HepG2 (cell line): ENCODE results near the gene NEURL2. TPM values are rescaled to one million over a fixed set of nuclear protein-coding genes. Genes with fewer than 3 reads are reported as not detected.

Source experiments
- FOSL2 ChIP-seq: sonication (generic); formaldehyde crosslinking; IDR thresholded peaks from 2 replicates; pipeline ENCODE4 v1.4.0; 2020; ENCODE audit warnings: missing genetic modification reagents
- HNRNPH1 ChIP-seq: fragments of 200-400 bp; formaldehyde crosslinking; optimal IDR thresholded peaks from 2 replicates; pipeline ENCODE3; 2017; ENCODE audit warnings: mild to moderate bottlenecking, low read depth, low read length
- MAF1 ChIP-seq: sonication (generic); formaldehyde crosslinking; IDR thresholded peaks from 2 replicates; pipeline ENCODE4 v1.5.0; 2020; ENCODE audit warnings: missing genetic modification reagents, borderline replicate concordance
- MAZ ChIP-seq, 2 experiments: sonication (generic) in 1 of 2; formaldehyde crosslinking in 1 of 2; IDR thresholded peaks; 2 replicates each; pipeline versions ENCODE4 v1.5.0 to v1.6.1; 2012 to 2020; ENCODE audit warnings: low read depth in 2 of 2, mild to moderate bottlenecking in 2 of 2, borderline replicate concordance in 1 of 2, improper control_type of control experiment in 1 of 2, low read length in 1 of 2, missing genetic modification reagents in 1 of 2, moderate library complexity in 1 of 2
- MBD4 ChIP-seq: IDR thresholded peaks from 2 replicates; pipeline ENCODE4 v1.6.1; 2012; ENCODE audit warnings: low read length, inconsistent platforms, borderline replicate concordance
- NFE2 ChIP-seq: sonication (generic); formaldehyde crosslinking; IDR thresholded peaks from 2 replicates; pipeline ENCODE4 v1.4.0; 2020; ENCODE audit warnings: missing genetic modification reagents
- NFYC ChIP-seq: IDR thresholded peaks from 2 replicates; pipeline ENCODE4 v1.6.1; 2016; ENCODE audit warnings: missing genetic modification reagents, missing compliant biosample characterization
- NR2F2 ChIP-seq: IDR thresholded peaks from 2 replicates; pipeline ENCODE4 v1.6.1; 2012; ENCODE audit warnings: low read depth, inconsistent platforms, borderline replicate concordance
- PAX8 ChIP-seq: sonication (generic); formaldehyde crosslinking; IDR thresholded peaks from 2 replicates; pipeline ENCODE4 v1.8.0; 2022; ENCODE audit warnings: mild to moderate bottlenecking, missing genetic modification reagents, borderline replicate concordance
- PCBP2 ChIP-seq: fragments of 200-400 bp; formaldehyde crosslinking; optimal IDR thresholded peaks from 2 replicates; pipeline ENCODE3; 2018; ENCODE audit warnings: low read length, low read depth; ENCODE audit not compliant: poor library complexity, severe bottlenecking
- PHF8 ChIP-seq: sonication (generic); formaldehyde crosslinking; IDR thresholded peaks from 2 replicates; pipeline ENCODE4 v1.5.0; 2020; ENCODE audit warnings: missing genetic modification reagents
- RBM39 ChIP-seq: fragments of 200-400 bp; formaldehyde crosslinking; IDR thresholded peaks from one replicate; pipeline ENCODE4 v1.6.1; 2018; ENCODE audit warnings: antibody characterized with exemption, mild to moderate bottlenecking, low read depth, low read length; ENCODE audit not compliant: poor library complexity, severe bottlenecking
- SAP130 ChIP-seq: IDR thresholded peaks from 2 replicates; pipeline ENCODE4 v1.6.1; 2016; ENCODE audit warnings: low read depth
- SRSF1 ChIP-seq: fragments of 200-400 bp; formaldehyde crosslinking; optimal IDR thresholded peaks from 2 replicates; pipeline ENCODE3; 2017; ENCODE audit warnings: mild to moderate bottlenecking, low read depth, low read length, moderate library complexity
- ZNF598 ChIP-seq: sonication (generic); formaldehyde crosslinking; IDR thresholded peaks from 2 replicates; pipeline ENCODE4 v1.5.1; 2020; ENCODE audit warnings: mild to moderate bottlenecking, missing genetic modification reagents, borderline replicate concordance
- ZNF644 ChIP-seq: IDR thresholded peaks from 2 replicates; pipeline ENCODE4 v1.6.1; 2016; ENCODE audit warnings: low read depth
- ZNF749 ChIP-seq: sonication (generic); formaldehyde crosslinking; IDR thresholded peaks from 2 replicates; pipeline ENCODE4 v1.8.0; 2022; ENCODE audit warnings: mild to moderate bottlenecking, missing genetic modification reagents, moderate library complexity, borderline replicate concordance
- ZNF773 ChIP-seq: sonication (generic); formaldehyde crosslinking; IDR thresholded peaks from 2 replicates; pipeline ENCODE4 v1.4.0; 2020; ENCODE audit warnings: missing genetic modification reagents, borderline replicate concordance
- ZNF775 ChIP-seq: sonication (generic); formaldehyde crosslinking; IDR thresholded peaks from 2 replicates; pipeline ENCODE4 v1.4.0; 2020; ENCODE audit warnings: missing genetic modification reagents, mild to moderate bottlenecking, moderate library complexity, borderline replicate concordance
- ZNF777 ChIP-seq: sonication (generic); formaldehyde crosslinking; IDR thresholded peaks from 2 replicates; pipeline ENCODE4 v1.4.0; 2020; ENCODE audit warnings: missing genetic modification reagents
- ZNF788 ChIP-seq: sonication (generic); formaldehyde crosslinking; IDR thresholded peaks from 2 replicates; pipeline ENCODE4 v1.5.0; 2020; ENCODE audit warnings: mild to moderate bottlenecking, missing genetic modification reagents, borderline replicate concordance
- polyA plus RNA-seq, 8 experiments: library from polyadenylated mRNA; depleted of rRNA in 3 of 8; stranded (reverse) in 7 of 8; unstranded in 1 of 8; fragments of >200 nt; fragmentation: Illumina TruSeq in 4 of 8; extraction: Trizol in 4 of 8; gene quantifications; 2 replicates each; pipeline versions ENCODE4 v1.2.1 to v1.2.3, GENCODE V29; 2011 to 2016; ENCODE audit warnings: low read depth in 4 of 8, missing spikeins in 1 of 8, mixed read lengths in 1 of 8; ENCODE audit not compliant: insufficient read depth in 1 of 8
- total RNA-seq, 5 experiments: library from RNA; depleted of rRNA; stranded (reverse); fragments of >200 nt; fragmentation: Illumina TruSeq; extraction: Trizol; gene quantifications; 2 replicates each; pipeline ENCODE4 v1.2.3, GENCODE V29; 2016; ENCODE audit warnings: low read depth in 1 of 5
- TF ChIP-seq, protein P1 (sequence below): conservative IDR thresholded peaks from 2 replicates; pipeline ENCODE4 v1.6.1; 2018; ENCODE audit warnings: missing genetic modification reagents
- TF ChIP-seq, protein P2 (sequence below): sonication (generic); formaldehyde crosslinking; IDR thresholded peaks from 2 replicates; pipeline ENCODE4 v1.8.0; 2022; ENCODE audit warnings: low read depth, missing genetic modification reagents
- TF ChIP-seq, protein P3 (sequence below): sonication (generic); formaldehyde crosslinking; IDR thresholded peaks from 2 replicates; pipeline ENCODE4 v1.4.0; 2020; ENCODE audit warnings: missing genetic modification reagents
- TF ChIP-seq, protein P4 (sequence below): sonication (generic); formaldehyde crosslinking; IDR thresholded peaks from 2 replicates; pipeline ENCODE4 v1.9.0; 2021; ENCODE audit warnings: missing genetic modification reagents, borderline replicate concordance

NEURL2 gene
- total and polyA plus RNA-seq, 2 of the 13 experiments (the other 11 are each of a cell fraction or from before 2014, with no cell fraction given), result 7.2 to 9.7 TPM

DNA sequence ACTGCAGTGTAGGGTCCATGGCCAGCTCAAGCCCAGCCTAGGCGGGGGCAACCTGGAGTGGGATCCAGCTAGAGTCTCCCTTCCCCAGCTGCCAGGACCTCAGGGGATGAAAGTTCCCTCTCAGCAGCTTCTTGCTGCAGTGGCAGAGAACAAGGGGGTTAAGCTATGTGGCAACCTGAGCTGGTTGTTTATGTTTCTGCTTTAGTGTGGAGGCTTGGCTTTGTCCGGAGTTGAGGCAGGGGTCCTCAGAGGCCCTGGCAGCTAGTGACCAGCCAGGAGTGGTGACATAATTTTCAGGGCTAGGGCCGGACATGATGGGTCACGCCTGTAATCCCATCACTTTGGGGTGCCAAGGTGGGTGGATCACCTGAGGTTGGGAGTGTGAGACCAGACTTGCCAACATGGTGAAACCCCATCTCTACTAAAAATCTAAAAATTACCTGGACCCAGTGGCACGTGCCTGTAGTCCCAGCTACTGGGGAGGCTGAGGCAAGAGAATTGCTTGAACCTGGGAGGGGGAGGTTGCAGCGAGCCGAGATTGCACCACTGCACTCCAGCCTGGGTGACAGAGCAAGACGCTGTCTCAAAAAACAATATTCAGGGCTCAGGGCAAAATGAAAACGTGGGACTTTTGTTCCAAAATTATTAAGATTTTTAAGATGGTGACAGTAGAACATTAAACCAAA, 35.0 kb upstream of the NEURL2 start (continued):
- TF ChIP-seq SRSF1 (no peak), FOSL2 (CRISPR knock-in tag) (no peak; the same call in 1 of the 2 replicates), NR2F2 (no peak), PAX8 (CRISPR knock-in tag) (no peak), ZNF644 (CRISPR knock-in tag) (no peak), MAZ (IDR thresholded peaks at IDR 0.05; ENCODE audit: borderline replicate concordance, low read depth, low read length) (no peak), MAZ (CRISPR knock-in tag; IDR thresholded peaks at IDR 0.05; ENCODE audit: low read depth) (no peak), ZNF777 (CRISPR knock-in tag) (no peak), PHF8 (CRISPR knock-in tag) (no peak), ZNF775 (CRISPR knock-in tag) (no peak), RBM39 (no peak), MAF1 (CRISPR knock-in tag) (no peak), ZNF788 (CRISPR knock-in tag) (peak; percentile 18; the same call in 1 of the 2 replicates), MBD4 (no peak), NFYC (CRISPR knock-in tag) (no peak), HNRNPH1 (no peak), ZNF773 (CRISPR knock-in tag) (no peak), PCBP2 (no peak), ZNF749 (CRISPR knock-in tag) (no peak), SAP130 (CRISPR knock-in tag) (no peak; the same call in 1 of the 2 replicates), ZNF598 (CRISPR knock-in tag) (peak; percentile 18; the same call in 1 of the 2 replicates), NFE2 (CRISPR knock-in tag) (no peak)
- TF ChIP-seq, protein P1, sequence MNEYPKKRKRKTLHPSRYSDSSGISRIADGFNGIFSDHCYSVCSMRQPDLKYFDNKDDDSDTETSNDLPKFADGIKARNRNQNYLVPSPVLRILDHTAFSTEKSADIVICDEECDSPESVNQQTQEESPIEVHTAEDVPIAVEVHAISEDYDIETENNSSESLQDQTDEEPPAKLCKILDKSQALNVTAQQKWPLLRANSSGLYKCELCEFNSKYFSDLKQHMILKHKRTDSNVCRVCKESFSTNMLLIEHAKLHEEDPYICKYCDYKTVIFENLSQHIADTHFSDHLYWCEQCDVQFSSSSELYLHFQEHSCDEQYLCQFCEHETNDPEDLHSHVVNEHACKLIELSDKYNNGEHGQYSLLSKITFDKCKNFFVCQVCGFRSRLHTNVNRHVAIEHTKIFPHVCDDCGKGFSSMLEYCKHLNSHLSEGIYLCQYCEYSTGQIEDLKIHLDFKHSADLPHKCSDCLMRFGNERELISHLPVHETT (CRISPR knock-in tag), result no peak
- TF ChIP-seq, protein P2, sequence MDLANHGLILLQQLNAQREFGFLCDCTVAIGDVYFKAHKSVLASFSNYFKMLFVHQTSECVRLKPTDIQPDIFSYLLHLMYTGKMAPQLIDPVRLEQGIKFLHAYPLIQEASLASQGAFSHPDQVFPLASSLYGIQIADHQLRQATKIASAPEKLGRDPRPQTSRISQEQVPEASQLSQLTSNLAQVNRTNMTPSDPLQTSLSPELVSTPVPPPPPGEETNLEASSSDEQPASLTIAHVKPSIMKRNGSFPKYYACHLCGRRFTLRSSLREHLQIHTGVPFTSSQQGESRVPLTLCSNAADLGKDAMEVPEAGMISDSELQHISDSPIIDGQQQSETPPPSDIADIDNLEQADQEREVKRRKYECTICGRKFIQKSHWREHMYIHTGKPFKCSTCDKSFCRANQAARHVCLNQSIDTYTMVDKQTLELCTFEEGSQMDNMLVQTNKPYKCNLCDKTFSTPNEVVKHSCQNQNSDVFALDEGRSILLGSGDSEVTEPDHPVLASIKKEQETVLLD (CRISPR knock-in tag), result no peak
- TF ChIP-seq, protein P3, sequence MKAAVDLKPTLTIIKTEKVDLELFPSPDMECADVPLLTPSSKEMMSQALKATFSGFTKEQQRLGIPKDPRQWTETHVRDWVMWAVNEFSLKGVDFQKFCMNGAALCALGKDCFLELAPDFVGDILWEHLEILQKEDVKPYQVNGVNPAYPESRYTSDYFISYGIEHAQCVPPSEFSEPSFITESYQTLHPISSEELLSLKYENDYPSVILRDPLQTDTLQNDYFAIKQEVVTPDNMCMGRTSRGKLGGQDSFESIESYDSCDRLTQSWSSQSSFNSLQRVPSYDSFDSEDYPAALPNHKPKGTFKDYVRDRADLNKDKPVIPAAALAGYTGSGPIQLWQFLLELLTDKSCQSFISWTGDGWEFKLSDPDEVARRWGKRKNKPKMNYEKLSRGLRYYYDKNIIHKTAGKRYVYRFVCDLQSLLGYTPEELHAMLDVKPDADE (CRISPR knock-in tag), result no peak
- TF ChIP-seq, protein P4, sequence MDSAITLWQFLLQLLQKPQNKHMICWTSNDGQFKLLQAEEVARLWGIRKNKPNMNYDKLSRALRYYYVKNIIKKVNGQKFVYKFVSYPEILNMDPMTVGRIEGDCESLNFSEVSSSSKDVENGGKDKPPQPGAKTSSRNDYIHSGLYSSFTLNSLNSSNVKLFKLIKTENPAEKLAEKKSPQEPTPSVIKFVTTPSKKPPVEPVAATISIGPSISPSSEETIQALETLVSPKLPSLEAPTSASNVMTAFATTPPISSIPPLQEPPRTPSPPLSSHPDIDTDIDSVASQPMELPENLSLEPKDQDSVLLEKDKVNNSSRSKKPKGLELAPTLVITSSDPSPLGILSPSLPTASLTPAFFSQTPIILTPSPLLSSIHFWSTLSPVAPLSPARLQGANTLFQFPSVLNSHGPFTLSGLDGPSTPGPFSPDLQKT (CRISPR knock-in tag), result no peak
